A549 treated with DMSO at 1 μM for 4 hours (cell line): ENCODE data around the gene GPC1. TPM values are rescaled to one million over a fixed set of nuclear protein-coding genes. Genes with fewer than 3 reads are reported as not detected.

Experiments used
- total RNA-seq: library from RNA; stranded (reverse); fragments of 200-300 nt; extraction: Qiagen RNA extraction; gene quantifications from 5 replicates; pipeline ENCODE4 v1.2.3, GENCODE V29; 2022; ENCODE audit warnings: low read depth

The GPC1 gene
- 175 to 222 TPM (median 194 TPM) in 5 replicates for total RNA-seq

GRCh38 chr2:240435457-240435947 is at the start of gene GPC1:
GPC1 (plus strand) TSS chr2:240435663; CDS start chr2:240435919, 256 bp downstream.

Other genes starting within 250 kb of the GPC1 start
- gene ANKMY1, start 122.3 kb downstream of the GPC1 start, total RNA-seq: 9.1 to 14.1 TPM (median 12.4 TPM) in 5 replicates
- gene DUSP28, start 124.7 kb downstream of the GPC1 start, total RNA-seq: 3.7 to 9.4 TPM (median 7.3 TPM) in 5 replicates
- 49.6 to 66.3 TPM (median 64.6 TPM) in 5 replicates for gene RNPEPL1, start 132.8 kb downstream of the GPC1 start, total RNA-seq
- gene CAPN10, start 151.1 kb downstream of the GPC1 start, total RNA-seq: 13.3 to 24.8 TPM (median 22.3 TPM) in 5 replicates
- gene GPR35, start 189.8 kb downstream of the GPC1 start, total RNA-seq: 0.58 to 1.2 TPM (median 0.75 TPM) in 5 replicates
- gene AQP12B, start 247.2 kb downstream of the GPC1 start, total RNA-seq: not detected in 5 replicates